HepG2 (cell line): Measurements from ENCODE around the gene PCIF1. TPM values are rescaled to one million over a fixed set of nuclear protein-coding genes. Genes with fewer than 3 reads are reported as not detected.

Experiments used
- ATAC-seq: fragments of 200-7000 bp; cut with Tn5 transposase; 3 replicates; pipeline ENCODE4 v1.9.1; 2020; ENCODE audit warnings: mild to moderate bottlenecking, moderate library complexity
- BruUV-seq: library from RNA; stranded (reverse); fragments of 400-500 nt; replicated peaks from 2 replicates; lab custom pipeline; 2021; lab: Mats Ljungman, UMichigan
- CTCF ChIA-PET: fragments of 300-600 bp; formaldehyde crosslinking; extraction: SDS; loops from one replicate; lab custom pipeline; 2021; ENCODE audit warnings: low total read pairs, inconsistent platforms, low intra/inter-chr PET ratio; lab: Yijun Ruan, JAX
- POLR2A ChIA-PET: fragments of 350-600 bp; sonication (Branson Sonifier 250); formaldehyde crosslinking; loops from one replicate; lab custom pipeline; 2020; ENCODE audit warnings: antibody characterized with exemption, inconsistent platforms; lab: Yijun Ruan, JAX
- DNase-seq: peaks from one replicate; pipeline ENCODE4 v3.0.0-alpha.2; 2015; ENCODE audit warnings: low spot score
- FAIRE-seq: peaks from 3 replicates; lab custom pipeline; 2011; peaks lifted over from hg19 to GRCh38; lab: Jason Lieb, UNC
- H2AFZ ChIP-seq: one replicate; pipeline ENCODE4 v1.6.1; 2011; ENCODE audit warnings: low read length, inconsistent platforms
- H3K27ac ChIP-seq: fragments of 300-600 bp; 3 replicates; pipeline ENCODE4 v1.8.0; 2011; ENCODE audit warnings: mixed run types, mild to moderate bottlenecking, mixed read lengths, low read length, inconsistent platforms; ENCODE audit not compliant: insufficient read depth; ENCODE audit errors: extremely low read length
- H3K27me3 ChIP-seq, 2 experiments: fragments of 200-600 bp in 1 of 2; 2 replicates in 1 of 2; 3 replicates in 1 of 2; pipeline versions ENCODE4 v1.6.0 to v1.8.0; 2011; ENCODE audit warnings: low read length in 2 of 2, mild to moderate bottlenecking in 2 of 2, moderate library complexity in 2 of 2, inconsistent platforms in 1 of 2; ENCODE audit not compliant: insufficient read depth in 2 of 2, control insufficient read depth in 1 of 2
- H3K36me3 ChIP-seq, 2 experiments: fragments of 200-600 bp in 1 of 2; replicated peaks in 1 of 2; 2 replicates in 1 of 2; 3 replicates in 1 of 2; pipeline versions ENCODE4 v1.5.1 to v1.8.0; 2011; ENCODE audit warnings: low read length in 2 of 2, inconsistent platforms in 1 of 2; ENCODE audit not compliant: insufficient read depth in 2 of 2, control insufficient read depth in 1 of 2
- H3K4me1 ChIP-seq: 2 replicates; pipeline ENCODE4 v1.5.1; 2012; ENCODE audit warnings: low read length, inconsistent platforms; ENCODE audit not compliant: insufficient read depth
- H3K4me2 ChIP-seq: 2 replicates; pipeline ENCODE4 v1.6.0; 2011; ENCODE audit warnings: low read depth, low read length, inconsistent platforms
- H3K4me3 ChIP-seq, 3 experiments: fragments of 200-600 bp in 1 of 3; sonication (generic), shearing (Covaris generic) in 1 of 3; replicated peaks in 1 of 3; 2 replicates each; pipeline ENCODE4 v1.5.1; 2011 to 2016; ENCODE audit warnings: low read length in 3 of 3, inconsistent platforms in 2 of 3, low read depth in 2 of 3, mild to moderate bottlenecking in 2 of 3, control low read depth in 1 of 3, mixed read lengths in 1 of 3; ENCODE audit not compliant: insufficient read depth in 1 of 3
- H3K79me2 ChIP-seq: one replicate; pipeline ENCODE4 v1.6.1; 2011; ENCODE audit warnings: low read length, inconsistent platforms; ENCODE audit not compliant: insufficient read depth
- H3K9ac ChIP-seq: 2 replicates; pipeline ENCODE4 v1.6.0; 2011; ENCODE audit warnings: mild to moderate bottlenecking, low read depth, low read length, inconsistent platforms; ENCODE audit not compliant: insufficient read depth
- H3K9me3 ChIP-seq: 2 replicates; pipeline ENCODE4 v1.5.1; 2012; ENCODE audit warnings: mild to moderate bottlenecking, low read length
- H4K20me1 ChIP-seq: 2 replicates; pipeline ENCODE4 v1.6.0; 2011; ENCODE audit warnings: inconsistent platforms, mild to moderate bottlenecking, low read length, moderate library complexity; ENCODE audit not compliant: insufficient read depth
- ATF1 ChIP-seq: IDR thresholded peaks from 2 replicates; pipeline ENCODE4 v1.6.1; 2016; ENCODE audit warnings: mild to moderate bottlenecking, control low read depth
- CBX2 ChIP-seq, 2 experiments: fragments of 200-600 bp in 1 of 2; sonication (generic); formaldehyde crosslinking in 1 of 2; IDR thresholded peaks; 2 replicates each; pipeline versions ENCODE4 v1.7.0 to v1.8.1; 2018 to 2022; ENCODE audit warnings: low read depth in 2 of 2, low read length in 1 of 2, mild to moderate bottlenecking in 1 of 2, missing genetic modification reagents in 1 of 2
- HMGA1 ChIP-seq: sonication (generic); formaldehyde crosslinking; conservative IDR thresholded peaks from 2 replicates; pipeline ENCODE4 v1.4.0; 2020; ENCODE audit warnings: missing genetic modification reagents
- NAIF1 ChIP-seq: sonication (generic); formaldehyde crosslinking; IDR thresholded peaks from 2 replicates; pipeline ENCODE4 v1.5.0; 2020; ENCODE audit warnings: mild to moderate bottlenecking, missing genetic modification reagents, borderline replicate concordance
- NFRKB ChIP-seq: fragments of 450-650 bp; IDR thresholded peaks from 2 replicates; pipeline ENCODE4 v1.6.1; 2017
- PAF1 ChIP-seq: IDR thresholded peaks from 2 replicates; pipeline ENCODE4 v1.6.1; 2016; ENCODE audit warnings: missing genetic modification reagents, missing compliant biosample characterization
- RNF2 ChIP-seq: fragments of 450-650 bp; conservative IDR thresholded peaks from 2 replicates; pipeline ENCODE4 v1.6.1; 2016; ENCODE audit warnings: low read depth
- TCF7 ChIP-seq: sonication (generic); IDR thresholded peaks from 2 replicates; pipeline ENCODE4 v1.6.1; 2016; ENCODE audit warnings: antibody characterized with exemption, low read depth
- ZNF546 ChIP-seq: sonication (generic); formaldehyde crosslinking; conservative IDR thresholded peaks from 2 replicates; pipeline ENCODE4 v1.8.1; 2023; ENCODE audit warnings: mild to moderate bottlenecking, missing genetic modification reagents
- whole genome bisulfite sequencing: methylation state at CpG from one replicate; pipeline ENCODE4 v1.1.6; 2017; ENCODE audit warnings: low lambda C conversion rate; 5-methylcytosine and 5-hydroxymethylcytosine counted together
- in situ Hi-C: cut with HindIII; loops from 2 replicates; pipeline ENCODE4 v1.10.0; 2017; ENCODE audit warnings: low pct_unique_long_range_greater_than_20kb; ENCODE audit not compliant: extremely low pct_ligation_motif_present
- intact Hi-C: fragments of 100-400 bp; cut with micrococcal nuclease; formaldehyde crosslinking; loops from one replicate; pipeline ENCODE4 v1.10.0; 2022; ENCODE audit not compliant: unreplicated experiment
- polyA plus RNA-seq, 8 experiments: library from polyadenylated mRNA; depleted of rRNA in 3 of 8; stranded (reverse) in 7 of 8; unstranded in 1 of 8; fragments of >200 nt; fragmentation: Illumina TruSeq in 4 of 8; extraction: Trizol in 4 of 8; gene quantifications; 2 replicates each; pipeline versions ENCODE4 v1.2.1 to v1.2.3, GENCODE V29; 2011 to 2016; ENCODE audit warnings: low read depth in 4 of 8, missing spikeins in 1 of 8, mixed read lengths in 1 of 8; ENCODE audit not compliant: insufficient read depth in 1 of 8
- total RNA-seq, 5 experiments: library from RNA; depleted of rRNA; stranded (reverse); fragments of >200 nt; fragmentation: Illumina TruSeq; extraction: Trizol; gene quantifications; 2 replicates each; pipeline ENCODE4 v1.2.3, GENCODE V29; 2016; ENCODE audit warnings: low read depth in 1 of 5
- TF ChIP-seq, protein P1 (sequence below): sonication (generic); formaldehyde crosslinking; IDR thresholded peaks from 2 replicates; pipeline ENCODE4 v1.4.0; 2020; ENCODE audit warnings: missing genetic modification reagents, mild to moderate bottlenecking, borderline replicate concordance
- TF ChIP-seq, protein P2 (sequence below): sonication (generic); formaldehyde crosslinking; IDR thresholded peaks from 2 replicates; pipeline ENCODE4 v1.4.0; 2020; ENCODE audit warnings: missing genetic modification reagents, low read depth, mild to moderate bottlenecking, borderline replicate concordance

Gene PCIF1
- total and polyA plus RNA-seq, 2 of the 13 experiments (the other 11 are each of a cell fraction or from before 2014, with no cell fraction given), result 20.9 to 24.4 TPM

- TF ChIP-seq, protein P1, sequence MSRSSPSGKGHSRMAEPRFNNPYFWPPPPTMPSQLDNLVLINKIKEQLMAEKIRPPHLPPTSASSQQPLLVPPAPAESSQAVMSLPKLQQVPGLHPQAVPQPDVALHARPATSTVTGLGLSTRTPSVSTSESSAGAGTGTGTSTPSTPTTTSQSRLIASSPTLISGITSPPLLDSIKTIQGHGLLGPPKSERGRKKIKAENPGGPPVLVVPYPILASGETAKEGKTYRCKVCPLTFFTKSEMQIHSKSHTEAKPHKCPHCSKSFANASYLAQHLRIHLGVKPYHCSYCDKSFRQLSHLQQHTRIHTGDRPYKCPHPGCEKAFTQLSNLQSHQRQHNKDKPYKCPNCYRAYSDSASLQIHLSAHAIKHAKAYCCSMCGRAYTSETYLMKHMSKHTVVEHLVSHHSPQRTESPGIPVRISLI, result no peak
- TF ChIP-seq ATF1, result no peak
- no peak for TF ChIP-seq CBX2 (IDR thresholded peaks at IDR 0.05; ENCODE audit: low read depth, low read length)
- TF ChIP-seq CBX2 (CRISPR knock-in tag; IDR thresholded peaks at IDR 0.05; ENCODE audit: low read depth), result no peak
- TF ChIP-seq RNF2, result no peak
- TF ChIP-seq PAF1, result no peak
These were observed 41.6 kb downstream of the PCIF1 start (continued) for GRCh38 chr20:45976086-45976485.

- FAIRE-seq (no peak), DNase-seq (no peak), ATAC-seq (no peak)
- peaks cover 2 to 19% of the 10 kb centered on the region in 2 experiments; a peak in 3 of 5 replicates for H3K27me3 ChIP-seq
- H2AFZ ChIP-seq, result no peak overlapping the region
- H3K27ac ChIP-seq, result no peak overlapping the region
- no peaks in the 10 kb centered on the region for H3K79me2 ChIP-seq
- intact Hi-C loops, result no loop called here
- H3K4me3 ChIP-seq, result no peak overlapping the region
- BruUV-seq, result no TSS peak
- CTCF ChIA-PET, result no interaction called here
- H3K9me3 ChIP-seq, result no peaks in the 10 kb centered on the region
- no peak overlapping the region for H3K9ac ChIP-seq
- no peaks in the 10 kb centered on the region for H4K20me1 ChIP-seq
- in situ Hi-C loops, result no loop called here
- H3K36me3 ChIP-seq, result no peaks in the 10 kb centered on the region
- TF ChIP-seq ZNF546 (CRISPR knock-in tag) (no peak), NAIF1 (CRISPR knock-in tag) (no peak), HMGA1 (no peak), NFRKB (no peak), TCF7 (no peak)
- TF ChIP-seq, protein P2, sequence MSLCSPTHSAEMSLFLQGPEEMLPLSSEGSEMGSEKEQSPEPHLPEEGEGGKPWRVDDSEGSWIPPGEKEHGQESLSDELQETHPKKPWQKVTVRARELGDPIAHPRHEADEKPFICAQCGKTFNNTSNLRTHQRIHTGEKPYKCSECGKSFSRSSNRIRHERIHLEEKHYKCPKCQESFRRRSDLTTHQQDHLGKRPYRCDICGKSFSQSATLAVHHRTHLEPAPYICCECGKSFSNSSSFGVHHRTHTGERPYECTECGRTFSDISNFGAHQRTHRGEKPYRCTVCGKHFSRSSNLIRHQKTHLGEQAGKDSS (CRISPR knock-in tag), result peak; percentile 87; the same call in 1 of the 2 replicates
- POLR2A ChIA-PET, result no interaction called here
- no peaks in the 10 kb centered on the region for H3K4me1 ChIP-seq
- no peak overlapping the region for H3K4me2 ChIP-seq
- WGBS, result 20% methylated on average over 6 of the region's 6 CpGs
These were observed 46.8 kb downstream of the PCIF1 start for GRCh38 chr20:45981261-45981660.
